ENCODE data around the gene APLP2. TPM values are rescaled to one million over a fixed set of nuclear protein-coding genes. Genes with fewer than 3 reads are reported as not detected.
"Not testable (repeated sequence)": the region's sequence is repeated elsewhere in the genome, so short reads cannot be mapped to it uniquely, and the experiment has no call there.

The APLP2 gene
- total and polyA plus RNA-seq, 3 experiments from 2014 or later = 58.5 to 60.1 (median 58.8) TPM

DNA sequence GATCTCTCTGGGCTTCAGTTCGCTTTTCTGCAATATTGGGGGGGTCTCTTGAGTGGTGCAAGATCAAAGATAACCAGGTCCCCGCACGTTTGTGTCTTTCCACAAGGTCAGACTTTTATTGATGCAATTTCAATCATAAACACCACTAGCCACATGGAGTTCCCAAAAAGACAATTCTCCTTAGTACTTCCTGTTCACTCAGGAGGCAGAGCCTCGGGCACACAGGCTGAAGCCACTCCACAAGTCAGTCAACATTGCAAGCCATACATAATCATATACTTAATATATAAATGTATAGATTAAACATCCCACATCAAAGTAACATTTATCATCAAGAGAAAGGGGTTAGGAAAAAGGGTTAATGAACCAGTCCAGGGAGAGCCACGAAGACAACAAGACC, 101.8 kb downstream of the APLP2 start:
- H3K27me3 ChIP-seq (ENCODE audit: insufficient read depth, low read length, poor library complexity, severe bottlenecking) = no peaks in the 10 kb centered on the region
- no peak overlapping the region for H3K4me3 ChIP-seq (ENCODE audit: low read length)
- no peak for DNase-seq
- H3K4me1 Mint-ChIP-seq = no peaks in the 10 kb centered on the region
- no peaks in the 10 kb centered on the region for H3K4me1 ChIP-seq (ENCODE audit: insufficient read depth, low read length)
- no peak overlapping the region for H3K27ac Mint-ChIP-seq
- H3K9me3 Mint-ChIP-seq = peaks cover 0 to 5% (median 4%) of the 10 kb centered on the region in 5 donors
- peaks cover 15 to 46% of the 10 kb centered on the region in 2 donors for H3K27me3 Mint-ChIP-seq
- ChIA-PET CTCF (interaction anchor here (0.7 kb wide), 1 partner anchor 50 kb away, joined by 3 read pairs; no protein-coding TSS in a partner anchor), POLR2A (no interaction called here)
- no peak overlapping the region for H3K27ac ChIP-seq (ENCODE audit: low read depth, low read length)
- H3K36me3 ChIP-seq (ENCODE audit: insufficient read depth, low read length) = no peaks in the 10 kb centered on the region
- H3K4me3 Mint-ChIP-seq = no peak overlapping the region
- H3K36me3 Mint-ChIP-seq = peaks cover 0 to 2% (median 0%) of the 10 kb centered on the region in 3 donors
- H3K9me3 ChIP-seq (ENCODE audit: low read length) = no peaks in the 10 kb centered on the region

DNA sequence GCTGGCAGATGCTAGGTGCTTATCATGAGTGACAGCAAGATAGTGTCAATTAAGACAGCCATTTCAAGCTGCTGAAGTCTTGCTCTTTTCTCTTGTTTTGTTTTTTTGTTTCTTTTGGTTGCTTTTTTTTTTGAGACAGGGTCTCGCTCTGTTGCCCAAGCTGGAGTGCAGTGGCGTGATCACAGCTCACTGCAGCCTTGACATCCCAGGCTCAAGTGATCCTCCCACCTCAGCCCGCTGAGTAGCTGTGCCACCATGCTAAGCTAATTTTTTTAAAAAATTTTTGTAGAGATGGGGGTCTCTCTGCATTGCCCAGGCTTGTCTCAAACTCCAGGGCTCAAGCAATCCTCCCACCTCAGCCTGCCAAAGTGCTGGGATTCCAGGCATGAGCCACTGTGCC, 102.3 kb downstream of the APLP2 start:
- CTCF ChIA-PET = interaction anchor here (0.7 kb wide), 1 partner anchor 49 kb away, joined by 3 read pairs; no protein-coding TSS in a partner anchor
- H3K4me1 Mint-ChIP-seq = not testable (repeated sequence)

DNA sequence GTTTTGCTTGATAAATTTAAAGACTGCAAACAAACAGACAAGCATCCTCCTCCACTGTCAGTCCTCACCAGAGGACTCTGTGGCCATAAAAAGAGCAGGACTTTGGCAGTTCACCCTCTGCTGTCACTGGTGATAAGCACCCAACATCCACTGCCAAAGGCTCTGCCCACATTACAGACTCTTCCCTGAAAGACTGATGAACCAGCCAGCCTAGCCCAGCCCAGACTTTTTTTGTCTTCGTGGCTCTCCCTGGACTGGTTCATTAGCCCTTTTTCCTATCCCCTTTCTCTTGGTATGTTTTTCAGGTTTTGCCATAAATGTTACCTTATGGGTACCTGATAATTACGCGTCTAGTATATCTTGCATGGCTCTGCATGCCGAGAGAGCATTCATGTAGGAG, 104.9 kb downstream of the APLP2 start:
- CTCF ChIA-PET = no interaction called here

More for the DNA sequence above, 102.3 kb downstream of the APLP2 start:
- DNase-seq; H3K36me3 Mint-ChIP-seq; H3K9me3 Mint-ChIP-seq; POLR2A ChIA-PET; H3K36me3 ChIP-seq (ENCODE audit: insufficient read depth, low read length); H3K9me3 ChIP-seq (ENCODE audit: low read length); H3K27me3 ChIP-seq (ENCODE audit: insufficient read depth, low read length, poor library complexity, severe bottlenecking); H3K4me3 ChIP-seq (ENCODE audit: low read length); H3K27ac ChIP-seq (ENCODE audit: low read depth, low read length); H3K27ac Mint-ChIP-seq; H3K4me3 Mint-ChIP-seq; H3K4me1 ChIP-seq (ENCODE audit: insufficient read depth, low read length): not testable (repeated sequence)
- peaks cover 15 to 44% of the 10 kb centered on the region in 2 donors for H3K27me3 Mint-ChIP-seq

DNA sequence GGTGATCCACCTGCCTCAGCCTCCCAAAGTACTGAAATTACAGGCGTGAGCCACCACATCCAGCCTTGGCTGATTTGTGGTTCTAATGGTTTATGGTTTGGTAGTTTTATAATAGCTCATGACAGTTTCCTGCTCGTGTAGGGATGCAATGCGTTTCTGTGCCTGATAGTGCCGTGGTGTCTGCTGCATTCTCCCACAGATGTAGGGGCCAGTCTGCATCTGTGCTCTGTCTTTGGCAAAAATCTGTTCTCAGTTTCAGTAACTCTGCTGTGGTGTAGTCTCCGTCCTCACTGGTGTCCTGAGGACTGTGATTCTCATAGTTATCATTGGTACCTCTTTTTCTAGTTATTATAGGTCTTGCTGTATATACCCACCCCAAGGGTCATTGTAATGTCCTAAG, 106.2 kb downstream of the APLP2 start:
- Mint-ChIP-seq H3K27me3 (peaks cover 11 to 32% of the 10 kb centered on the region in 2 donors), H3K4me1 (no peaks in the 10 kb centered on the region), H3K27ac (no peak overlapping the region), H3K9me3 (peaks cover 0 to 5% (median 4%) of the 10 kb centered on the region in 5 donors), H3K4me3 (no peak overlapping the region), H3K36me3 (peaks cover 0 to 2% (median 0%) of the 10 kb centered on the region in 3 donors)
- H3K36me3 ChIP-seq (ENCODE audit: insufficient read depth, low read length) = no peaks in the 10 kb centered on the region
- ChIA-PET POLR2A (no interaction called here), CTCF (no interaction called here)
- H3K4me1 ChIP-seq (ENCODE audit: insufficient read depth, low read length) = no peaks in the 10 kb centered on the region
- no peak overlapping the region for H3K27ac ChIP-seq (ENCODE audit: low read depth, low read length)
- H3K9me3 ChIP-seq (ENCODE audit: low read length) = no peaks in the 10 kb centered on the region
- H3K27me3 ChIP-seq (ENCODE audit: insufficient read depth, low read length, poor library complexity, severe bottlenecking) = no peaks in the 10 kb centered on the region
- no peak overlapping the region for H3K4me3 ChIP-seq (ENCODE audit: low read length)
- no peak for DNase-seq

More for the DNA sequence above, 104.9 kb downstream of the APLP2 start:
- Mint-ChIP-seq H3K4me1 (no peaks in the 10 kb centered on the region), H3K27me3 (peaks cover 11 to 32% of the 10 kb centered on the region in 2 donors), H3K9me3 (peaks cover 0 to 5% (median 4%) of the 10 kb centered on the region in 5 donors), H3K4me3 (no peak overlapping the region), H3K27ac (no peak overlapping the region), H3K36me3 (peaks cover 0 to 2% (median 0%) of the 10 kb centered on the region in 3 donors)
- POLR2A ChIA-PET = no interaction called here
- Histone ChIP-seq H3K27ac (ENCODE audit: low read depth, low read length) (no peak overlapping the region), H3K4me3 (ENCODE audit: low read length) (no peak overlapping the region), H3K9me3 (ENCODE audit: low read length) (no peaks in the 10 kb centered on the region), H3K4me1 (ENCODE audit: insufficient read depth, low read length) (no peaks in the 10 kb centered on the region), H3K27me3 (ENCODE audit: insufficient read depth, low read length, poor library complexity, severe bottlenecking) (no peaks in the 10 kb centered on the region), H3K36me3 (ENCODE audit: insufficient read depth, low read length) (no peaks in the 10 kb centered on the region)
- no peak for DNase-seq

DNA sequence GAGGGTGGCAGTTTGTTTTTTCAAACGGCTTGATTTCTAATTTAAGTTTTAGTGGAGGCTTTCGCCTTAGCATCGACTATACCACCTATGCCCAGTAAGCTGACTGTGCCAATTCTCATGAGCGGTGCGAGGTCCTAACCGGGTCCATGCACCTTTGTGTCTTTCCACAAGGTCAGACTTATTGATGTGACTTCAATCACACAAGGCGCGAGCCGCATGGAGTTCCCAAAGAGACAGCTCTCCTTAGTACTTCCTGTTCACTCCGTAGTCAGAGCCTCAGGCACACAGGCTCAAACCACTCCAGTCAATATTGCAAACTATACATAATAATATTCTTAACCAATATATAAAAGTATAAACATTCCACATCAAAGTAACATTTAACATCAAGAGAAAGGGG, 108.1 kb downstream of the APLP2 start:
- Mint-ChIP-seq H3K9me3 (peaks cover 0 to 5% (median 4%) of the 10 kb centered on the region in 5 donors), H3K27me3 (peaks cover 10 to 22% of the 10 kb centered on the region in 2 donors), H3K27ac (no peak overlapping the region), H3K36me3 (peaks cover 0 to 2% (median 0%) of the 10 kb centered on the region in 3 donors), H3K4me1 (no peaks in the 10 kb centered on the region), H3K4me3 (no peak overlapping the region)
- ChIA-PET POLR2A (no interaction called here), CTCF (no interaction called here)
- Histone ChIP-seq H3K27ac (ENCODE audit: low read depth, low read length) (no peak overlapping the region), H3K9me3 (ENCODE audit: low read length) (no peaks in the 10 kb centered on the region), H3K27me3 (ENCODE audit: insufficient read depth, low read length, poor library complexity, severe bottlenecking) (no peaks in the 10 kb centered on the region), H3K4me1 (ENCODE audit: insufficient read depth, low read length) (no peaks in the 10 kb centered on the region), H3K36me3 (ENCODE audit: insufficient read depth, low read length) (no peaks in the 10 kb centered on the region), H3K4me3 (ENCODE audit: low read length) (no peak overlapping the region)
- DNase-seq = no peak

DNA sequence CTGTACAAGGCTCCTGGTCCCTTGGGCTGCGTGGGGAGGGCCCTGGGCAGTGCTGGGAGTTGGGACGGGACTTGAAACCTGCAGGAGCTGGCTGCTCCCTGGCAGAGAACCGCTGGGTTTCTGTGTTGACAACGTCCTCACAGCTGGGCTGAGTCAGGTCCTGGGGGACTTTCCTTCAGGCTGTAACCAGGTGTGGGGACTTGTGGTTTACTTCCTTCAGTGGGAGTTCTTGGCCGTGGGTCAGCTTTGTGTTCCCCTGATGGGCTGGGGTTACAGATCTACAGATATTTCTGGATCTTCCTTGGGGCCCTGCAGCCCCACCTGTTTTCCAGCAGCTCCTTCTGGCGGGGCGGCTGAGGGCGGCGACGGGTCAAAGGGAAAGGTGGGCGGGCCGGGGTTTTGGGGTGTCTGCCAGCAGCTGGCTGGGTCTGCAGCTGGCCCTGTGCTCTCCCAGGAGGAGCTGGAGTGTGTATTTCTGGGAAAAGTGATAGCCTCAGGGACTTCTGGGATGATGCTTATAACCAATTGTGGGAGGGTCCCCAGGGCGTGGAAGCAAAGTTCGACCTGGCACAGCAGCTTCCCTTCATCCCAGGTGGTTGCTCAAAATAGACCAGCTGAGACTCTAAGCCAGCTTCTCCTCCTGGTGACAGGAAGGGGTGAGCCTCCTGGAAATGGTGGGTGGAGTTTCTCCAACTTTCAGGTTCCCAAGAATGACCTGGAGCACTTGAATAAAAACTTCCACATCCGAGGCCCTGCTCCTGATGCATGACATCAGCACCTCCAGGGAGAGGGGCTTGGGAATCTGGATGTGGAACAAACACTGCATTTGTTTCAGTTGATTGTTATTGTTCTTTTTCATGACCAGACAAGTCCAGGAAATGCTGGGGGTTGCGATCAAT, 109.0 kb downstream of the APLP2 start:
- Mint-ChIP-seq H3K27me3 (peaks cover 8 to 20% of the 10 kb centered on the region in 2 donors), H3K4me3 (no peak overlapping the region), H3K4me1 (no peaks in the 10 kb centered on the region), H3K36me3 (peaks cover 0 to 2% (median 0%) of the 10 kb centered on the region in 3 donors), H3K27ac (no peak overlapping the region), H3K9me3 (peaks cover 0 to 5% (median 4%) of the 10 kb centered on the region in 5 donors)
- Histone ChIP-seq H3K4me1 (ENCODE audit: insufficient read depth, low read length) (no peaks in the 10 kb centered on the region), H3K27ac (ENCODE audit: low read depth, low read length) (no peak overlapping the region), H3K4me3 (ENCODE audit: low read length) (no peak overlapping the region), H3K27me3 (ENCODE audit: insufficient read depth, low read length, poor library complexity, severe bottlenecking) (no peaks in the 10 kb centered on the region), H3K9me3 (ENCODE audit: low read length) (no peaks in the 10 kb centered on the region), H3K36me3 (ENCODE audit: insufficient read depth, low read length) (no peaks in the 10 kb centered on the region)
- ChIA-PET POLR2A (no interaction called here), CTCF (no interaction called here)
- DNase-seq = peak in 1 of 5 donors; percentile 14

DNA sequence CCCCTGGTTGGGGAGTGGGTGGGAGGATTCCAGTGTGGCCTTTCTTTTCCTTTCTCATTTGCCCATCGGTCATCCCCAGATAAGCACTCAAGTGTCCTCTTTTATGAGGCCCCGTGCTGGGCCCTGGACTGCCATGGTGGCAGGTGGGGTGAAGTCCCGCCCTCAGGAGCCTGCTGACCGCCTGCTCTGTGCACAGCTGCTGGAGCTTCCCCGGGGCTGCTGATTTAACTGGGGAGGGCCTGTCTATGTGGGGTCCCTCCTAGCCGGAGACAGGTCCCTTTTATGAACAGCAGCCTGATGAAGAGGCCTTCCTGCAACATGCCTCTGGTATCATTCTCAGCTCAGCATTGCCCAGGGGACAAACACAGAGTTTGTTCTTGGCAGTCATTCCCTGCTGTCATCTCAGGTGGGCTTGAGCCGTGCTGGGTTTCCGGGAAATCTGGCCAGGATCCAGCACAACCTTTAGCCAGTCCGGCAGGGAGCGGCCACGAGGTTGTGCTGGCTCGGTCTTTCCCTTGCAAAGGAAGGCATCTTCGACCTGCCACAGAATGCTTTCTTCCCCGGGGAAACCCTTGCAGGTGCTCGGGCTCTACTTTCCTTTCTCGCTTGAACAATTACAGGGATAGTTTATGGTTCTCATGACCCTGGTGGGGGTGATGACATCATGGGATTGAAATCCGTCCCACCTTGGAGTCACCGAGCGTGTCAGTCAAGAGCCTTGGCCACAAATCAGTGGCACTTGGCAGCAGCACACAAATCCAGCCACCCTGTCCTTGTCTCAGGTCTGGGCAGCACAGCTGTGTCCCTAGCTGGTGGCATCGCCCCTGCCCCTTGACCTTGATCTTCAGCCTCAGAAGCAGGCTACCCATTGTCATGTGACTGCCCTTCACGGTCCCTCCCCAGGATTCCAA, 110.0 kb downstream of the APLP2 start:
- ChIA-PET POLR2A (no interaction called here), CTCF (no interaction called here)
- Histone ChIP-seq H3K27ac (ENCODE audit: low read depth, low read length) (no peak overlapping the region), H3K4me3 (ENCODE audit: low read length) (no peak overlapping the region), H3K27me3 (ENCODE audit: insufficient read depth, low read length, poor library complexity, severe bottlenecking) (no peaks in the 10 kb centered on the region), H3K9me3 (ENCODE audit: low read length) (no peaks in the 10 kb centered on the region), H3K4me1 (ENCODE audit: insufficient read depth, low read length) (no peaks in the 10 kb centered on the region), H3K36me3 (ENCODE audit: insufficient read depth, low read length) (no peaks in the 10 kb centered on the region)
- peak overlapping the region in 1 of 7 donors; percentile 9 for H3K4me3 Mint-ChIP-seq
- peak overlapping the region in 1 of 8 donors; percentile 10 for H3K27ac Mint-ChIP-seq
- peaks cover 8 to 25% of the 10 kb centered on the region in 2 donors for H3K27me3 Mint-ChIP-seq
- peaks cover 0 to 2% (median 0%) of the 10 kb centered on the region in 3 donors for H3K36me3 Mint-ChIP-seq
- no peaks in the 10 kb centered on the region for H3K4me1 Mint-ChIP-seq
- peak in 1 of 5 donors; percentile 3 for DNase-seq
- peaks cover 0 to 5% (median 2%) of the 10 kb centered on the region in 5 donors for H3K9me3 Mint-ChIP-seq

DNA sequence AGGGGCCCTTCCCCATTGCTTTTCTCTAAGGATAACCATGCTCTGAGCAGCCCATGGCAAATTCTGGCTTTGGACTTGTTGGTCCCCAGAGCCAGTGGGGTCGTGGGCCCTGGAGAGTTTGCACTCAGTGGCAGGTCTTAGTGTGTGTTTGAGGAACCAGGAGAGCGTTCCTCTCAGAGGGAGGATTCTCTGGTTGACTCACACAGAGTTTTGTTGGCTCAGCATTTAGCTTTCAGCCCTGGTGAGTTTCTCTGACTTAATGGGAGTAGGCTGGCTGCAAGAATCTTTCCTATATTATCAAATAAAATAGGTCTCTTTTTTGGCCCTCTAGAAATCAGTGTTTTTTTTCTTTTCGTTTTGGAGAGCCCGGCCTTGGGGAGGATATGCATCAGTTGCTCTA, 110.8 kb downstream of the APLP2 start:
- Mint-ChIP-seq H3K36me3 (no peaks in the 10 kb centered on the region), H3K27me3 (peaks cover 5 to 31% of the 10 kb centered on the region in 2 donors), H3K4me1 (no peaks in the 10 kb centered on the region), H3K27ac (no peak overlapping the region), H3K9me3 (peaks cover 0 to 4% (median 0%) of the 10 kb centered on the region in 5 donors), H3K4me3 (no peak overlapping the region)
- Histone ChIP-seq H3K36me3 (ENCODE audit: insufficient read depth, low read length) (no peaks in the 10 kb centered on the region), H3K4me1 (ENCODE audit: insufficient read depth, low read length) (no peaks in the 10 kb centered on the region), H3K27ac (ENCODE audit: low read depth, low read length) (no peak overlapping the region), H3K27me3 (ENCODE audit: insufficient read depth, low read length, poor library complexity, severe bottlenecking) (no peaks in the 10 kb centered on the region), H3K9me3 (ENCODE audit: low read length) (no peaks in the 10 kb centered on the region), H3K4me3 (ENCODE audit: low read length) (no peak overlapping the region)
- POLR2A ChIA-PET = no interaction called here
- CTCF ChIA-PET = no interaction called here
- no peak for DNase-seq

All from CD8-positive, alpha-beta memory T cell (primary cell).